NCI-H2107 (cell line): ENCODE results near the gene BCL3.
"Not testable (repeated sequence)": the region's sequence is repeated elsewhere in the genome, so short reads cannot be mapped to it uniquely, and the experiment has no call there.

ENCODE experiments used
- DNase-seq: peaks from one replicate; lab custom pipeline; 2025; lab: John Stamatoyannopoulos, UW

The BCL3 gene, protein sequence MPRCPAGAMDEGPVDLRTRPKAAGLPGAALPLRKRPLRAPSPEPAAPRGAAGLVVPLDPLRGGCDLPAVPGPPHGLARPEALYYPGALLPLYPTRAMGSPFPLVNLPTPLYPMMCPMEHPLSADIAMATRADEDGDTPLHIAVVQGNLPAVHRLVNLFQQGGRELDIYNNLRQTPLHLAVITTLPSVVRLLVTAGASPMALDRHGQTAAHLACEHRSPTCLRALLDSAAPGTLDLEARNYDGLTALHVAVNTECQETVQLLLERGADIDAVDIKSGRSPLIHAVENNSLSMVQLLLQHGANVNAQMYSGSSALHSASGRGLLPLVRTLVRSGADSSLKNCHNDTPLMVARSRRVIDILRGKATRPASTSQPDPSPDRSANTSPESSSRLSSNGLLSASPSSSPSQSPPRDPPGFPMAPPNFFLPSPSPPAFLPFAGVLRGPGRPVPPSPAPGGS

GRCh38 chr19:44748426-44749254 is at the start of gene BCL3:
TSS of gene BCL3 (plus strand) at chr19:44748708. CDS start at chr19:44748791, 83 bp downstream.
- DNase-seq: no peak

DNA sequence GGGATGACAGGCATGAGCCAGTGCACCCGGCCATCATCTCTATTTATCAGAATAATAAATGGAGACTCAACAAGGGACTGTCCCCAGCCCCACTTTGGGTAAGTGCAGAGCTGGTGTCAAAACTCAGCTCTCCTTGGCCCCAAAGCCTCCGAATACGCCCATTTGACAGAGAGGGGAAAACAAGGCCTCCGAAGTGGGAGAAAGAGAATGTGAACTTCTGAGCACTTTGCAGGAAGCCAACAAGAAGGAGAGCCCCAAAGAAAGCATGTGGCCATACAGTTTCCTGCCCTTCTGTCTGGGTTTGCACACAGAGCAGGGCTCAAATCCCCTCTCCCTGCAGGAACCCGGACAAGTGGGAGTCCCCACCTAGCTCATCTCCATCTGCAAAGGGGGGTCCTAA is 48.0 kb upstream of the BCL3 start:
- no peak for DNase-seq

DNA sequence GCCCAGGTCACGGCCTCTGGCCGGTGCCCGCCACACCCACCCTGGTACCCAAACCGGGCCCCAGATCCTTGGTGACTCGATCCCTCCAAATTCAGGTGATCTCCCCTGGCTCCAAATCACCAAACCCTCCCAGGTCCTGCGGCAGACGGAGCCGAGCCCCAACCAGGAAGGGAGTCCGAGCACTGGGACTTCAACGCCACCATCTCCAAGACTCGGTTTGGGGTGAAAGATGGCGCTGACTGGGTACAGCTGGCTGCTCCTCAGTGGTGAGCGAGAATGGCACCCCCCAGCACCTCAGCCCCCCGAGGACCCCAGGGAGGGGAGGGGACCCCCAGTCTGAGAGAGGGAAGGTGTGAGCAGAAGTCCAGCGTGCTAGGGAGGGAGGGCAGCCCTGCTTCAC is 47.3 kb upstream of the BCL3 start:
- no peak for DNase-seq

- no peak for DNase-seq
Measured at GRCh38 chr19:44702551-44703176, 45.8 kb upstream of the BCL3 start.

- DNase-seq: no peak
Measured at GRCh38 chr19:44703336-44704078, 45.0 kb upstream of the BCL3 start.

- DNase-seq: no peak
Measured at GRCh38 chr19:44704982-44705381, 43.5 kb upstream of the BCL3 start.

GRCh38 chr19:44705502-44706010 is 43.0 kb upstream of the BCL3 start:
- DNase-seq: no peak

DNA sequence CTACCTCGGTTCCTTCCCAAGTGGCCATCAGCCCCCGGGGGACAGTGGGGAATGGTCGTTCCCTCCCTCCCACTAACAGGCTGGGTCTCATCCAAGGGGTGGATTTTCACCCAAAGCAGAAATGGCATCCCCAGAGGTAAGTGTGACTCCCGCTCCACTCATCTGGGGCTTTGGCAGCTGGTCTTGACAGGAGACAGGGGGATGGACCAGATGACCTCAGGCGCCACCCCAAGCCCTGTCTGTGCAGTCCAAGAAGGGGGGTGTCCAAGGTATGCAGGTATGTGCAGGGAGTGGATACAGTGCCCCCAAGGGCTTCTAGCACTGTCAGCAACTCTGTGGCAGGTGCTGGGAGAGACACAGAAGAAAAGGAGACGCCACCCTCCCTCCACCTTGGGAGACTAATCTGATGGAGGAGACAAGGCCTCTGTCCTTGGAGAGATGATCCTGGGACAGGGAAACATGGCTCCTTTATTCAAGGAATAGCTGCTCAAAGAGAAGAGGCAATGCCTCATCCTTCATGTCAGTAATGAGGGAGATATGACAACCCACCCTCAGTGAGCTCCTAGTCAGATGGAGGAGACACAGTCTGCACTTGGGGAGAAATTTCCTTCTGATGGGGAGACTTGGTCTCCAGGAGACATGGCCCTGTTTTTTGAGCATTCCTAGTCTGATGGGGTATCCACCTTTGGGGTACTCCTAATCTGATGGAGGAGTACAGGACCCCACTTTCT is 41.8 kb upstream of the BCL3 start:
- no peak for DNase-seq

GRCh38 chr19:44707794-44708193 is 40.7 kb upstream of the BCL3 start:
- DNase-seq: no peak

DNA sequence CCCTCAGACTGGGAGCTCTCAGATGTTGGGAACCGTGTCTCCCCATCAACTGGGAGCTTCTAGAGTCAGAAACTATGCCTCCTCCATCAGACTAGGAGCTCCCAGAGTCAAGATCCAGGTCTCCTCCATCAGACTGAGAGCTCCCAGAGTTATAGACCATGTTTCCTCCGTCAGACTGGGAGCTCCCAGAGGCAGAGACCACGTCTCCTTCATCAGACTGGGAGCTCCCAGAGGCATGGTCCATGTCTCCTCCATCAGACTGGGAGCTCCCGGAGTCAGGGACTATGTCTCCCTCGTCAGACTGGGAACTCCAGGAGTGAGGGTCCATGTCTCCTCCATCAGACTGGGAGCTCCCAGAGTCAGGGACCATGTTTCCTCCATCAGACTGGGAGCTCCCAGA is 39.6 kb upstream of the BCL3 start:
- no peak for DNase-seq

- not testable (repeated sequence) for DNase-seq
Measured at GRCh38 chr19:44709434-44710266, 38.9 kb upstream of the BCL3 start.

GRCh38 chr19:44710483-44710882 is 38.0 kb upstream of the BCL3 start:
- no peak for DNase-seq

GRCh38 chr19:44712864-44713515 is 35.5 kb upstream of the BCL3 start:
- no peak for DNase-seq

- DNase-seq: no peak
Measured at GRCh38 chr19:44714597-44715169, 33.8 kb upstream of the BCL3 start.

- no peak for DNase-seq
Measured at GRCh38 chr19:44717603-44718002, 30.9 kb upstream of the BCL3 start.

DNA sequence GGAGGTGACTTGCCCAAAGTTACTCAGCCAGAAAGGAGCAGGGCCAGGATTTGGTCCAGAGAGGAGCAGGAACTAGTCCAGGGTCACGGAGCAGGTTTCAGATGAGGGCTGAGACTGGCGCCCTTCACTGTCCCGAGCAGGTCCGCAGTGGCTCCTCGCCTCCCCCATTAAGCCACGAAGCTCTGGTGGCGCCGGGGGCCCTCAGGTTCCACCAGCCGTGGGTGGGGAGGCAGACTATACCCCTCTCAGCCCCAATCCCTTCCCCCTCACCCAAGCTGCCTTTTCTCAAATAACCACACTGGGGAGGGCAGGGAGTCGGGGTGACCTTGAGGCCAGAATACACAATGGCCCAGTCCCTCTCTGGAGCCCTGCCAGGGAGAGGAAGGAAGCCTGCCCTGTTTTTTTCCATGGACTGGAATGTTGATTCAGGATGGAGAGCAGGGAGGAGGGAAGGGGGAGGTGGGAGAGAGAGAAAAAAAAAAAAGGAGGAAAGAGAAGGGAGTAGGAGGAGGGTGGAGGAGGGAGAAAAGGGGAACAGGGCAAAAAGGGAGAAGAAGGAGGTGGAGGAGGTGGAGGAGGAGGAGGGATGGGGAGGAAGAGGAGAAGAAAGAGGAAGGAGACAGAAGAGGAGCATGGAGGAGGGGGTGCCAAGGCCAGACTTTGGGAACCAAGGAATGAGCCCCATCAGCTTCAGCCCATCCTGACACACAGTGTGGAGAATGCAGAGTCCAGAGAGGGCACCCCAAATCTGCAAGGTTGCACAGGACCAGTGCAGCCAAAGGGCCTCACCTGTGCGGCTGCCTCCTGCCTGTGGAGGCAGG is 29.9 kb upstream of the BCL3 start:
- no peak for DNase-seq

GRCh38 chr19:44719262-44719701 is 29.2 kb upstream of the BCL3 start:
- no peak for DNase-seq

- DNase-seq: not testable (repeated sequence)
Measured at GRCh38 chr19:44720396-44720795, 28.1 kb upstream of the BCL3 start.
